Epithelial cell of esophagus (primary cell): ENCODE measurements around the gene MEX3A.
"Not testable (repeated sequence)": the region's sequence is repeated elsewhere in the genome, so short reads cannot be mapped to it uniquely, and the experiment has no call there.

Experiments
- DNase-seq: peaks from one replicate; pipeline ENCODE4 v3.0.0; 2010; ENCODE audit warnings: low read depth
- H3K4me3 ChIP-seq: 2 replicates; pipeline ENCODE4 v1.5.1; 2011; ENCODE audit warnings: mild to moderate bottlenecking, low read length, control low read depth
- CTCF ChIP-seq: IDR thresholded peaks from 2 replicates; pipeline ENCODE4 v1.5.1; 2011; ENCODE audit warnings: low read depth, mild to moderate bottlenecking, low read length, control low read depth, inconsistent platforms; ENCODE audit not compliant: insufficient read depth; ENCODE audit errors: missing control alignments

The MEX3A gene

GRCh38 chr1:156075162-156075561 is 7.1 kb downstream of the MEX3A start:
- TF ChIP-seq CTCF = no peak
- DNase-seq = no peak
- no peak overlapping the region for H3K4me3 ChIP-seq

- no peak for TF ChIP-seq CTCF
- no peak overlapping the region for H3K4me3 ChIP-seq
Measured at GRCh38 chr1:156074661-156075060, 7.6 kb downstream of the MEX3A start.

GRCh38 chr1:156073740-156074139 is 8.5 kb downstream of the MEX3A start:
- DNase-seq = no peak
- H3K4me3 ChIP-seq = no peak overlapping the region
- no peak for TF ChIP-seq CTCF

More at GRCh38 chr1:156074661-156075060, 7.6 kb downstream of the MEX3A start:
- no peak for DNase-seq

- no peak for DNase-seq
- TF ChIP-seq CTCF = no peak
- H3K4me3 ChIP-seq = no peak overlapping the region
Measured at GRCh38 chr1:156073110-156073687, 9.1 kb downstream of the MEX3A start.

- no peak overlapping the region for H3K4me3 ChIP-seq
Measured at GRCh38 chr1:156072251-156072650, 10.0 kb downstream of the MEX3A start.

GRCh38 chr1:156071332-156071816 is 10.9 kb downstream of the MEX3A start:
- H3K4me3 ChIP-seq, DNase-seq: not testable (repeated sequence)

More at GRCh38 chr1:156072251-156072650, 10.0 kb downstream of the MEX3A start:
- no peak for DNase-seq
- TF ChIP-seq CTCF = no peak

- no peak overlapping the region for H3K4me3 ChIP-seq
- no peak for DNase-seq
- no peak for TF ChIP-seq CTCF
Measured at GRCh38 chr1:156070548-156070947, 11.7 kb downstream of the MEX3A start.
